Measurements from ENCODE around the gene MAP3K5.
"Not testable (repeated sequence)": the region's sequence is repeated elsewhere in the genome, so short reads cannot be mapped to it uniquely, and the experiment has no call there.

The MAP3K5 gene

GRCh38 chr6:136607204-136607931 lies 184.9 kb downstream of the MAP3K5 start:
- no peak for DNase-seq

DNA sequence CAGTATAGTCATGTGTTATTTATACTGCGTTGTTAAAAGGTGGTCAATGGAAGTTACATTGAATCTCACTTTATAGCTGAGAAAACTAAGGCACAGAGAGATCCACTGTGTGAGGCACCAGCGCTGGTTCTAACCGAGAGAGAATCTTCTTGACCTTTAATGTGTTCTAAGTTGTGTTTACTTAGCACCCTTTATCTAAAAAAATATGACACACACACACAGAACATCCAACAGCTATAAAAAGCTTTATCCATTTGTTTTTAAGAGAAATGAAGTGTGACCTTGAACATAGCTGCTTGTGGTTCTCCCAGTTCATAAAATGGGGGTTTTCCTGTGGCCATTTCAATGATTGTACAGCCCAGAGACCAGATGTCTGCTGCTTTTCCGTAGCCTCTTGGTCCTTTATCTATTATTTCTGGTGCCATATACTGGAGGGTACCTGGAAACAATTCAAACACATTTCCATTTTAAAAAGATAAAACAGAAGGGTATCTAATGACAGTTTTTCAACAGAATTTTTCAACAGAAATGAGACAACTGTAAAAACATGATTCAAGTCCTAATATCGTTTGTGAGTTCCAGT lies 187.3 kb downstream of the MAP3K5 start:
- DNase-seq = no peak

DNA sequence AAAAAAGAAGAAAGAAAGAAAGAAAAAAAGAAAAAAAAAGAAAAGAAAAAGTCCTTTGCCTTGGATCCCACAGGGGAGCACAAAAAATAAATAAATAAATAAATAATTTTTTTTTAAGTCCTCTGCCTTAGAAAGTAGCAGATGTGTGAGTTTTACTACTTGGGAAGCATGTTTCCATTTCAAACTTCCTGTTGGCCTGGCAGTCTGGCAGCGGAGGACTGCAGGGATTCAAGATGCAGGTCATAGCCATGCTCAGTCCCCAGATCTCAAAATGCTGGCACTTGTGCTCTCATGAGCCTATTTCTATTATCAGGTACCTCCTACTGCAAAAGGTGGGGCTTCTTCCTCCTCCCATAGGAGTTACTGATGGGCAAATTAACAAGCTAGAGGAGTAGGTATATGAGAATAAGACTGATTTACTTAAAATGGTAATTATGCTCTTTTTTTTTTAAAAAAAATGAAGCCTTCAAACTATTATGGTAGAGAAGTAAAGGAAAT lies 187.9 kb downstream of the MAP3K5 start:
- no peak for DNase-seq

- no peak for DNase-seq
Measured at GRCh38 chr6:136600818-136601217, 191.5 kb downstream of the MAP3K5 start.

GRCh38 chr6:136599329-136600011 lies 192.8 kb downstream of the MAP3K5 start:
- DNase-seq = no peak

- DNase-seq = no peak
Measured at GRCh38 chr6:136598048-136598447, 194.2 kb downstream of the MAP3K5 start.

- no peak for DNase-seq
Measured at GRCh38 chr6:136594671-136595070, 197.6 kb downstream of the MAP3K5 start.

GRCh38 chr6:136593748-136594490 lies 198.4 kb downstream of the MAP3K5 start:
- peak; percentile 91 to 98 (median 94) for DNase-seq

DNA sequence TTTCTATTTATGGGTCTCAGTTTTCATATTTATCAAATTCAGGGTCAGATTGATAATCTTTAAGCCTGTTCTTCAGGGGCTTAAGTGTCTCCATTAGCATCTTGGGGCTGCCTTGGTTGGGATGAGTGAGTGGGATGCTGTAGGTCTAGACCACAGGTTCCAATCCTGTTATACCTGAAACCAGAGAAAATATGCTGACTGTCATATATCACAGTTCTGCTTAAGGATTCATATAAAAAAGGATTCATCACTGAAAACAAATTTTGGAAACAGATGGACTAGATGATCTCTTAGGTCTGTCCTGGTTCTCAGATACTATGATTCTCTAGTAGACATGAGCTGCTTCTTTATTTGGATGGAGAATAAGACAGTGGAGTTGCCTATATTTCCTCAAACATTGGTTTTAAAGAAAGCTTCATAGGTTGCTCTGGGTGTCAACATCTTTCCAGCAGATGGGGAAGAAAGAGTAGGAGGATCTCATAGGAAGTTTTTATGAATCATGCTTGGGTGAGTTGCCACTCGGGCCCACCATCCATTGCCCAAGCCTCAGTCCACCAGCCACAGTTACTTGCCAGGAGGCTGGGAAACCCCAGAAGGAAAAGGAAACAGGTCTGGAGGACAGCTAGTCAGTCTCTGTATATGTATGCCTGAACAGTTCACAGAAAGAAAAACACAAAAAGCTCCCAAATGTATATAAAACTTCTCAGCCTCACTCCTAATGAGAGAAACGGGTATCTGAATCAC lies 199.2 kb downstream of the MAP3K5 start:
- DNase-seq = peak; percentile 72 to 92 (median 85)

DNA sequence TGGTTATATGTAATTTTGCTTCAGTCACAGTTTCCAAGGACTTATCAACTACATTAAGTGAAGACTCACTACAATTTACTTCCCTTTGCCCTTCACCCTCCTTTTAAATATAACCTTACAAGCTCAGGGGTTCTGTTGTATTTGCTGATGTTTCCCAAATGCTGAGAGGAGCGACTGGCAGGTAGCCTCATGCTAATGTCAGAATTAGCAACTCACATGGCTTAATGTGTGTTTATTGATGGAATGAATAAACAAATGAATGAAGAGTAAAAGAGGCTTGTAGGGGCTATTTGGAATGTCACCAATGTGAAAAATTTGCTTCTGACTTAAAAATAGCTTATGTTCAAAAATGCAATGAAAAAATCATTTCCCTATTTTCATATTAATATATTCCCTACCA lies 200.7 kb downstream of the MAP3K5 start:
- no peak for DNase-seq

DNA sequence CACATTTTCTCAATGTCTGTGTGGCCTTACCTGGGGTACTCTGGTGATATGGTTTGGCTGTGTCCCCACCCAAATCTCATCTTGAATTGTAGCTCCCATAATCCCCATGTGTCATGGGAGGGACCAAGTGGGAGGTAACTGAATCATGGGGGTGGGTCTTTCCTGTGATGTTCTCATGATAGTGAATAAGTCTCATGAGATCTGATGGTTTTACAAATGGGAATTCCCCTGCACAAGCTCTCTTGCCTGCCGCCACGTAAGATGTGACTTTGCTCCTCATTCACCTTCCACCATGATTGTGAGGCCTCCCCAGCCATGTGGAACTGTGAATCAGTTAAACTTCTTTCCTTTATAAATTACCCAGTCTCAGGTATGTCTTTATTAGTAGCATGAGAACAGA lies 201.4 kb downstream of the MAP3K5 start:
- DNase-seq = not testable (repeated sequence)

DNA sequence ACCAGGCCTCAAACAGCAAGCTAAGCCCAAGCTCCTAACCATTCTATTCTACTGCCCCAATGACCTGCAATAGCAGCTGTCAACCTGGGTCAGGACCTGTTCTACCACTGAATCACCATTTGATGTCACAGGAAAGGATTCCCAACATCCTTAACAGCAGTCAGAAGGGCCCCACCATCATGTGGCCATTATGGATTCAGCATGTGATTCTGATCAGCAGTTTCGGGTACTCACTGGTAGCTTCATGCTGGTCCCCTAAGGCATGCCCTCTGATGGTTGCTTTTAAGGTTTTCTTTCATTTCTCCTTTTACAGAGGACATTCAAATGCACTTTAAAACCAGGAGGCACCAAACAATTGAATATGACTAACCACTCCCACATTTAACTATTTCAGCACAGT lies 204.8 kb downstream of the MAP3K5 start:
- DNase-seq = peak; percentile 15 to 50 (median 22)

GRCh38 chr6:136586295-136586694 lies 206.0 kb downstream of the MAP3K5 start:
- DNase-seq = peak in 2 of 4 experiments; percentile 13 to 21

DNA sequence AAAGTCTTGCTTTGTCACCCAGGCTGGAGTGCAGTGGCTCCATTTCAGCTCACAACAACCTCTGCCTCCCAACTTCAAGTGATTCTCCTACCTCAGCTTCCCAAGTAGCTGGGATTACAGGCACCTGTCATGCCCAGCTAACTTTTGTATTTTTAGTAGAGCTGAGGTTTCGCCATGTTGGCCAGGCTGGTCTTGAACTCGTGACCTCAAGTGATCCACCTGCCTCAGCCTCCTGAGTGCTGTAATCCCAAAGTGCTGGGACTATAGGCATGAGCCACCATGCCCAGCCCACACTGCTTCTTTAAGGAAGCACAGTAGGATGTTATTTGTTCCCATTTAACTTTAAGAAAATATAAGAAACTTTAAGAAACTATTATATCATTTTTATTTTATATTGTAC lies 206.8 kb downstream of the MAP3K5 start:
- not testable (repeated sequence) for DNase-seq

DNA sequence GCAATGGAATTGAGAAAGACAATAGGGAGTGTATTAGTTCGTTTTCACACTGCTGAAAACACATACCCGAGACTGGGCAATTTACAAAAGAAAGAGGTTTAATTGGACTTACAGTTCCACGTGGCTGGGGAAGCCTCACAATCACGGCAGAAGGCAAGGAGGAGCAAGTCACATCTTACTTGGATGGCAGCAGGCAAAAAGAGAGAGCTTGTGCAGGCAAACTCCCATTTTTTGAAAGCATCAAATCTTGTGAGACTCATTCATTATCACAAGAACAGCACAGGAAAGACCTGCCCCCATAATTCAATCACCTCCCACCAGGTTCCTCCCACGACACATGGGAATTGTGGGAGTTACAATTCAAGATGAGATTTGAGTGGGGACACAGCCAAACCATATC lies 208.0 kb downstream of the MAP3K5 start:
- not testable (repeated sequence) for DNase-seq

DNA sequence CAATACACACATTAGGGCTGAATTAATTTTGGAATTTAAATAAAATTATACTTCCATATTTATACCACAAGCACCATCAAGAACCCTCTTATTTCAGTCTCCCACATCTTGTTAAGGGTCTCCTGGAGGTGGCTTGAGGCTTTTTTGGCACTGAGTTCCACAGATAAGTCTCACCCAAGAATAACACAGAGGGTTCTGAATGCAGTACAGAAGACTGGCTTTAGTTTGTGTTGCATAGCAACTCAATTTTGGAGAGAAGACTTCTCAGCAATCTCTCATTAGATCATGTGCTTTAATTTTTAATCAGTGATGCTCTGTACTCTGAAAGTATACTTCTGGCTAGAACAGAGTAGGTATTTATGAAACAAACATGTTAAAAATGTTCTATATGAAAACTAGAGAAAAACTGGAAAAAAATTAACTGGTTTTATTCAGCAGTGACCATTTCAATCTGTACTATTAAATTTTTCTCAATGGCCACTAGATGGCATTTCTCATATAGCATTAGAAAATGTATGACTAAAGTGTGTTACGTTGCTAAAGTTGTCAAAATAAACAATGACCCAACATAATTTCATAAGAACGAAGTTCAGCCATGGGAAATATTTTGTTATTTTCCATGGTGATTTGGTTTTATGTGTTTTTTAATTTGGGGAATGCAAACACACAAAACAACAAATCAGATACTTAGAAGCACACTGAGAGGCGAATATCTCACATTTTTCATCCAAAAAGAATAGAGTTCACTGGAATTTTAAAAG lies 209.4 kb downstream of the MAP3K5 start:
- peak in 3 of 4 experiments; percentile 6 to 87 (median 85) for DNase-seq

- no peak for DNase-seq
Measured at GRCh38 chr6:136579800-136580199, 212.5 kb downstream of the MAP3K5 start.

GRCh38 chr6:136576821-136577220 lies 215.5 kb downstream of the MAP3K5 start:
- no peak for DNase-seq

DNA sequence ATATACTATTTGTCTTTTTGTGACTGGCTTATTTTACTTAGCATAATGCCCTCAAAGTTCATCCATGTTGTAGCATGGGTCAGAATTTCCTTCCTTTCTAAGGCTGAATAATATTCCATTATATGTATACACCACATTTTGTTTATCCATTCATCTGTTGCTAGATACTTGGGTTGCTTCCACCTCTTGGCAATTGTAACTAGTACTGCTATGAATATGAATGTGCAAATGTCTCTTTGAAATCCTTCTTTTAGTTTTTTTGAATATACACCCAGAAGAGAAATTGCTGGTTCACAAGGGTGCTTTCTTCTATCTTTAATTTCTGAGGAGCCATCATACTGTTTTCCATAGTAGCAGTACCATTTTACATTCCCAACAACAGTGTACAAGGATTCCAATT lies 220.8 kb downstream of the MAP3K5 start:
- no peak for DNase-seq

DNA sequence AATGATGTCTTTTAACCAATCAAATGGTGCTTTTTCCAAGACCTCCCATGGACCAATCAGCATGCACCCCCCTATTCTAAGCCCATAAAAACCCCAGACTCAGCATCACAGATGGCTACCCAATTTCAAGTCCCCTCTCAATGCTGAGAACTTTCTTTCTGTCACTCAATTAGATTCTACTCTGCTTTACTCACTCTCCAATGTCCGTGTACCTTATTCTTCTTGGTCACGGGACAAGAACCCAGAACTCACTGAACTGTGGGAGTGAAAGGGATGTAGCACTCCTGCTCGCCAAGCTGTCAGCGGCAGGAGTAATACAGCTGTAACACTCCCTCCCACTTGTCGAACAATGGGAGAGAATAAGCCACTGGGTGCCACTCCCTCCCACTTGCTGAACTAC lies 221.2 kb downstream of the MAP3K5 start:
- DNase-seq = no peak

DNA sequence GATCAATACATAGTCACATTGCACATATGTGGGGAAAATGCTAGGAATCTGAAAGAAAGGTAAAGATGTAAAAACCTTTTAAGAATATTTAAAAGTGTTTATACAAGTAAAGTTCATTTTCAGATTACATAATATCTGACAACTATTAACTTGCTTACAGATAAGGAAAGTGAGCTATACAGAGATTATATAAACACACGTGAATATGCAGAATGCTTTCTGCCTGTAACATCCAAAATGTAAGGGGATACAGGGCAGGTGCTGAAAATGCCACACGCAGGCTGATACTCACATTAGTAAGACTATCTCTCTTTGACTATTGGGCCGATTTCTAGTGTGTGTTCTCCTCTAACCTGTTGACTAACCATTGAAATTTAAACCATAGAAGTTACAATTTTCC lies 224.1 kb downstream of the MAP3K5 start:
- DNase-seq = no peak

Data from suppressor macrophage (primary cell).